HG02610 (cell line): ENCODE measurements around the gene FBXW12.
A peak's percentile ranks its signal among the peaks of the same experiment; 100 is the strongest.

Experiments
- ATAC-seq: cut with Tn5 transposase; IDR thresholded peaks from one replicate; pipeline ENCODE4 v1.9.1; 2021; ENCODE audit warnings: mild to moderate bottlenecking, moderate library complexity; ENCODE audit not compliant: unreplicated experiment

Gene FBXW12

GRCh38 chr3:48419149-48419548 lies 47.1 kb downstream of the FBXW12 start:
- no peak for ATAC-seq

GRCh38 chr3:48419597-48419996 lies 47.6 kb downstream of the FBXW12 start:
- no peak for ATAC-seq

- ATAC-seq: no peak
Observed at GRCh38 chr3:48420561-48420960, 48.5 kb downstream of the FBXW12 start.

- ATAC-seq: no peak
Observed at GRCh38 chr3:48422272-48422671, 50.3 kb downstream of the FBXW12 start.

DNA sequence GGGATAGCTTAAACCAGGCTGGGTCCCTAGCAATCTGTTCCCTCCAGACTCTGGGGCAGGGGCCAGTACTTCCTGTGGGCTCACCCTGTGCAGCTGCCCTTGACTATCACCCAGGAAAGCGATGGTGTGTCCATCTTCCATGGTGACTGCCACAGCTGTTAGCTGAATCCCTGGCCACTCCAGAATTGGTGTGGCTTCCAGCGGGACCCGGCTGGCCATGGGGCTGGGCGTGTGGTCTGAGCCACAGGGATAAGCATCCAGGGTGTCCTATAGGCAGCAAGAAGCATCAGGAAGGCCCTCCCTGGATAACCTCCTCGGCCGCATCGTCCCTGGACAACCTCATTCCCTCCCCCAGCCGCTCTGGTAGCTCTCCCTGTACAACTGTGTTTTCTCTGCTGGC lies 50.7 kb downstream of the FBXW12 start:
- ATAC-seq: no peak

DNA sequence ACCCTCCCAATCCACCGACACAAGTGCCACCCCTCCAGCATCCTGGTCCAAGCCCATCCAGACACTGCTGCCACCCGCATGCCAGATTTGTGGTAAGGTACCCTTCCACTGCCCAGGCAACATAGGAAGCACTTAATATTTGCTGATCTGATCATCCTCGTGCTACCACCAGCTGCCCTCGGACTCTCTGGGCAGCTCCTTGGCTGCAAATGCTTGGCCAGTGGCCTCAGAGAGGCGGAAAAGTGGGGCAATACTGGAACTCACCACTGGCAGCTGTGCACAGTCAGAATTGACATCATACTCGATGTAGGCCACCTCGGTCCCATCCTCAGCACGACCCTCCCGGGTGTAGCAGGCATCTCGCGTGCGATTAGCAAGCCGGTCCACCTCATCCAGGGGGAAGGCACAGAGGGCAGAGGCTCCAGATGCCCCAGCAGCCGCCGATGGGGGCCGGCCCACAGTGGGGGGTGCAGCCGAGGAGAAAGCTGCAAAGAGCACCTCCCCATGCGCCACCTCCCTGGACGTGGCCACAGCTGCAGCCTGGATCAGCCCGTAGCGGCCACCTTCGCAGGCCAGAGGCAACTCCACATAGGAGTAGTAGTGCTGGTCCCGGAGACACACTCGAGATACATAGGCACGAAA lies 51.3 kb downstream of the FBXW12 start:
- ATAC-seq: no peak

GRCh38 chr3:48423883-48424695 lies 52.1 kb downstream of the FBXW12 start:
- no peak for ATAC-seq

GRCh38 chr3:48425281-48425812 lies 53.3 kb downstream of the FBXW12 start:
- no peak for ATAC-seq

DNA sequence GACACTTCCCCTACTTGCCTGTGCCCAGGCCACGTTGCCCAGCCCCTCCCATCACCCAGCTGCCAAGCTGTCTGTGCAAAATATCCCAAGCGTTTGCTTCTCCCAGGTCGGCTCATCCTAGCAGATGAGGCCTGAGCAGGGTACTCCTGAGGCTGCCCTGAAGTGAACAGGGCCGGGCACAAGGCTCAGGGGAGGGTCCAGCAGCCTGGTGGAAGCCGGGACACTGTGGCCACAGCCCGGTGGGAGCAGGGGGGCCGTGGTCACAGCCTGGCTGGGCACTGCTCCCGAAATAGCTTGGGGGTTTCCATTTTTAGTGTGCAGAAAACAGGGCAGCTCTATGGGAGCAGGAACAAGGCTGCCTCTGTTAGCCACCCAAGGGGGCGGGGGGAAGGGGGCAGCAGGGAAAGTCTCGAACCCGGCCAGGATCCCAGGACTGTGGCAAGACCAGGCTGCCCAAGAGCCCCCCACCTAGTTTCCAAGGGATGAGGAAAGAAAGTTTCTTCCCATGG lies 54.4 kb downstream of the FBXW12 start:
- ATAC-seq: no peak

DNA sequence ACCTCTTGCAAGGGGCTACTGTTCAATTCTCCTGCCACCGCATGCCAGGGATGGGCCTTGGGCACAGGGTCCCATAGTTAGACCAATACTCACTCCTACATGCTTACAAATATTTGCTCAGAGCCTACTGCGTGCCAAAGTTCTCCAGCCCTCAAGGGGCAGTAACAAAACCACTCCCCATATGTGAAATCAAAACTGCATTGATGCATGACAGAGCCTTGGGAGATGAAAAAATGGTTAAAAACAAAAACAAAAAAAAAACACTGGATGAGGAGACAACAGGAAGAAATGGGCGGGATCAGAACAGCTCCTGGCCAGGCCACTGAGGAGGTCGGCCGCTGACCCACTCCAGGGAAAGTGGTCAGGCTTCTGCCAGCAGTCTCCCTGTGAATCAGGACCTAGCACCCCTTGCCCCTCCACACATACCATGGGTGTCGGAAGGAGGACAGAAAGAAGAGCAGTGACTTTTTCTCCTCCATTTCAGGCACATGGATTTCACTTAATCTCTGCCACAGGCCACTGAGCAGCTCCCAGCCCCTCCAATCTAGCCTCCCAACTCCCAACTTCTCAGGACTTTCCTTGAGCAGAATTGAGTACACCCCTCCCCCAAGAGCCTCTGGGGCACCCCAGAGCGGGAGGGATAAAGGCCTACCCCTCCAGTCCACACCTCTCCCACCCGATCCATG lies 55.1 kb downstream of the FBXW12 start:
- no peak for ATAC-seq

DNA sequence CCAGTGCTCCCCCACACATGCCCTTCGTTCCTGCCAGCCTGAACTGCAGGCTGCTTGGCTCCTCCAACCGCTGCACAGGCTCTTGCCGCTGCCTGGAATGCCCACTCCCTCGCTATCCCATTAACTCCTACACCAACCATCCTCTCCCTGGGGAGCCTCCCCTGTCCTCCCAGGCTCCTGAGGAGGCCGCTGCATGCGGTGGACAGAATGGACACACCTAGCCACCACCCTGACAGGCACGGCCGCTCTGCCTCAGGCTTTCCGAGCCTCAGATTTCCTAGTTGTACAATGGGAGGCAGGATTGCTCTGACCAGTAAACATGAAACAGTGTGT lies 55.6 kb downstream of the FBXW12 start:
- ATAC-seq: no peak

DNA sequence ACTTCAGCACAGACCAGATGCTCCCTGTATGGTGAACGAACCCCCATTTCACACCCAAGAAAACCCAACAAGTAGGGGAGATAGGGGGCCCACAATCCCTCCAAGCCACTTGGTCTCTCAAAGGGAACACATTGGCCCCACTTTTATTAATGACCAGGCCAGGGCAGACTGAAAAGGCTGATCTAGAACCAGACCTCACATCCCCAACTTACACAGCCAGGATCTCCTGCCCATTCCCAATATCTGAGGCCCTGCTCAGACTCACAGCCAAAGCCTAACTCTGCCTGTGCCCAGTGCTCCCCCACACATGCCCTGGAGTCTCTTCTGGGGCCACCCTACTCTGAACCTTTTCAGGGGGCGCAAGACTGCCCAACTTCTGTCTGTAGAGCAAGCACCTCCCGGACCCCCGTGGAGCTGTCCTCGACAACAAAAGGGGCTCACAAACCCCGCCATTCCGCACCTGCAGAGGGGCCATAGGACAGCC lies 56.1 kb downstream of the FBXW12 start:
- no peak for ATAC-seq

- ATAC-seq: peak; percentile 22
Observed at GRCh38 chr3:48428572-48429316, 56.7 kb downstream of the FBXW12 start.

GRCh38 chr3:48429317-48429959 lies 57.4 kb downstream of the FBXW12 start:
- ATAC-seq: peak; percentile 43

GRCh38 chr3:48429960-48430707 lies 58.1 kb downstream of the FBXW12 start, which contains the start of gene PLXNB1:
Gene PLXNB1, minus strand, starts transcription at chr3:48430086. Its CDS starts 5,475 bp downstream, at chr3:48424611.
- ATAC-seq: no peak

- no peak for ATAC-seq
Observed at GRCh38 chr3:48430708-48431101, 58.7 kb downstream of the FBXW12 start.

- no peak for ATAC-seq
Observed at GRCh38 chr3:48431224-48432029, 59.4 kb downstream of the FBXW12 start.
